Stimulated activated CD8-positive, alpha-beta memory T cell treated with anti-CD3 and anti-CD28 coated beads, Interleukin-15, amount 100 ng/mL, for 1 hour (primary cell): ENCODE data around the gene ULK4.
"Not testable (repeated sequence)": the region's sequence is repeated elsewhere in the genome, so short reads cannot be mapped to it uniquely, and the experiment has no call there.

Experiments
- DNase-seq: peaks from one replicate; pipeline ENCODE4 v3.0.0-alpha.2; 2020; ENCODE audit warnings: low read depth

ULK4 gene

DNA sequence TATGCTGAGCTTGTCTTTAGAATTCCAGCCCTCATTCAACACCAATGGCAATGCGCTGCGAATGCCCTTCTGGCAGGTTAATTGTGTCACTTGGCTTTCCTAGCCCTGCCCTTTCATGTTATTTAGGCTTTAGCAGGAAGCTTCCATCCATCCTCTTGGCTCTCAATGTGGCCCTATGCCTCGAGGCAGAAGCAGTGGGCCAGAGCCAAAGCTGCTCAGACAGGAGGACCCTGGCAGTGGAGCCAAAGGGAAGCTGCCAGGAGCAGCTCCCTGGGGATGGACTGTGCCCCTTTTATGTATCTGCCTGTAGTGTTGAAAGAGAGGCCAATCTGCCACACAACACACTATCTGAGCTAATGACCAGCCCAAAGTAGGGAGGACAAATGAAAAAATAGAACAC lies 386.2 kb downstream of the ULK4 start:
- no peak for DNase-seq

DNA sequence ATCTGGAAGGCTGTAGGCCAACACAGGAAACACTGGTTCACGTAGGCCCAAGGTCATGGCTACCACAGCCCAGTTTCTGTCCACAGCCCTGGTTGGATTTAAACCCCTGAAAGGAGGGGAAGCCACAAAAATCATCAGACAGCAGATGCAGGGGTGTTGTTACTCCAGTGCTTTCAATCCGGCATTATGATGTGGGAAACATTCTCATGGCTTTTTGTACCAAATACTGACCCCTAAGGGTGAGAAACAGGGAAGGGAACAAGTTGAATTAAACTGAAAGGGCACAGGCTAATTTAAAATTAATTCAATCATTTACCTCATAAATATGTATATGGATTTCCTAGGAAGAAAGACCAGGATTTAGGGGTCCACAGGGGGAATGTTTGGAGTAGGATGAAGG lies 387.0 kb downstream of the ULK4 start:
- DNase-seq, result no peak

DNA sequence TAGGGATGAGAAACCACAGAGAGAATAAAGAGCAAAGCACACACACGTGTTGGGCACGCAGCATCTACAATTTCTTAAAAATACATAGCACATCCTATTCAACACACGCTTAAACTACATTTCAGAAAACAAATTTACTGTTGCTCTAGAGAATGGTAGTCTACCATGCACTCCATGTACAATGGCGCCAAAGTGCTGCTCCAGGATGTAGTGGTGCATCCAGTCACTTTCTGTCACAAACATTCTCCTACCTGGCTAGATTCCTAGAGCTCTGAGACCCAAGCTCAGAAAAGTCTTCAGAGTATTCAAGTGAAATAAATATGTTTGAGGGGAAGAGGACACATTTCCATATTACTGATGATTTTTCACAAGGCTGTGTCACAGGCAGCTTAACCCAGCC lies 388.3 kb downstream of the ULK4 start:
- DNase-seq, result no peak

DNA sequence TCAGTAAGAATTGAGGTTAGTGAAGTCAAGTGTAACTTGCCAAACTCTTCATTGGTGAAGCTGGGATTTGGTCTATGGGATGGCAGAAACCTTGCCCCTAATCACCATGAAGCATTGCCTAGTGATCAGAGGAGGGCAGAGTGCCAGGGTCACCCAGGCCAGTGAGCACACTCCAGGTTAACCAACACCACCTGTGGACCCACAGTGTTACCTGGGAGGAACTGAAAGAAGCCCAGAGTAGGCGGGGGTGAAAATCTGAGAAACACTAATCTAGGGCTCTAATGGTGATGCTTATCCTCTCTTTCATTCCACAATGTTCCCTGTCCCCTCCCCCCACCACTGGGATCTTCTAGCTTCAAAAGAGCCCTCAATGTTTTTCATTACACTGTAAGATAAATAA lies 389.8 kb downstream of the ULK4 start:
- no peak for DNase-seq

DNA sequence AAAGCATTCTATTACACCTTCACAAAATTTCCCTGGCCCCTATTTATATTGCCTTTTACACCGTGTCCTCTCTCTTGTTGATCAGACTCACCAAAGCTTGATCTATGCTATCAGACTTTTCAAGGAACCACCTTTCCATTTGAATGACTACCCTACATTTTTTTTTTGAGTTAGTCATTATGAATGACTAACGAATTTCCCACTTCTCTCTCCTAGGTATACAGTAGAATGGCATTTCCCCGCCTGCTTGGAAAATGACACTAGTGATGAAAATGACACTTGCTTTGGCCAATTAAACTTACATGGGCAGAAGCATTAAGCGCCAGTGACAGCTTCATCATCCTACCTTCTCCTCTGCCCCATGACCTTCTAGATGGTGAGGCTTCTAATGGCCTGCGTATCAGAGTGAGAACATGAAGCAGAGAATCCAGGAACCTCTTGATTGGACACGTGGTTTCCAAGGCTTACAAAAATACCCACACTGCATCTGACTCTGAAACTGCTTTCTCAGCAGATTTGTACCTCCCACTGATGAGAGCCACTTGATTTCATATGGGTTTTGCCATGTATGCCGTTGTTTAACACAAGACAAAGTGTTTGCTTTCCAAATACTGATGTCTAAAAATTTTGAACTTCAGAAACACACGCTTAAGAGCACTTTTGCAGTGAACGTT lies 392.1 kb downstream of the ULK4 start:
- no peak for DNase-seq

DNA sequence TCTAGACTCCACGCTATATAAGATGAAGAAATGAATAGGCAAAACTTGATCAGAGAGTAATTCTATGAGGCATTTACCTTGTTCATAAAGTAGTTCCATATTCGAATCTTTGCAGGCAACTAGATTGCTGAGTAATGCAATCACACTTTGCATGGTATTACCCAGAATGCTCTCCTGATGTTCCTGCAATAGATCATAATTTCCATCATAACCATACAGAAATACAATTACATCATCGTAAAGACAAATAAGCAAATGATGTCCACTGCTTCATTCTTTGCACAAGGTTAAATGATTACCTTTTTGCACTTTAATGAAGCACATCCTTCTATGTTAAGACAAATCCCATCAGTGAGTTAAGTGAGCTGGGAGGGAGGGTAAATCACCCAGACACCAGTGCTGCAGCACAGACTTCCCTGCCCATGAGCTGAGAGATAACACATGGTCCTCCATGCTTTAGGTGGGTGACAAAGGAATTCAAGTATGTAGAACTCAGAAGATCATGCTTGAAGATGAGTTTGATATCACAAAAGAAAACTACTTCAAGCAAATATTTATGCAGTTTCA lies 395.9 kb downstream of the ULK4 start:
- no peak for DNase-seq

DNA sequence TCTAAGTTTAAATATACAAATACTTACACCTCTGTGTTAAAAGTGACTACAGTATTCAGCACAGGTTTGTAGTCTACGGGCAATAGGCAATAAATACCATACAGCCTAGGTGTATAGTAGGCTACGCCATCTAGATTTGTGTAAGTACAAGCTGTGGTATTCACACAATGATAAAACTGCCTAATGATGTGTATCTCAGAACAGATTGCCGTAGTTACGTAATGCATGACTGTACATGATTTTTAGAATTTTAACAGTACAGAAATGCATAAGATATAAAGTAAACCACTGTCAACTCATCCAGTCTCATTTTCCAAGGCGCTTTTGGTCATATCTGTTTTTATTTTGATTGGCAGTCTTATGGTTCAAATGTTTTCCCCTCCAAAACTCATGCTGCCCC lies 396.9 kb downstream of the ULK4 start:
- no peak for DNase-seq

DNA sequence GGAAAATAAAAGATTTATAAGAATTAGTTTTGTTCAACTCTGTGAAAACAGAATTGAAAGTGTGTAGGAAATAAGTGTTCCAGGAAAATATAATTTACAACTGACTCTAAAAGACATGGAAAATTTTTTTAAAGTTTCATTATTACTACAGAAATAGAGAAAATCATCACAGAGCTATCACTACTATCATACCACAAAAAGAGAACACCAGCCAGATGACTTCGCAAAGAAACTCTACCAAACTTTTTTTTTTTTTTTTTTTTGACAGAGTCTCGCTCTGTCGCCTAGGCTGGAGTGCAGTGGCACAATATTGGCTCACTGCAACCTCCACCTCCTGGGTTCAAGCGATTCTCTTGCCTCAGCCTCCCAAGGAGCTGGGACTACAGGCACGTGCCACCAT lies 405.7 kb downstream of the ULK4 start:
- DNase-seq, result not testable (repeated sequence)

DNA sequence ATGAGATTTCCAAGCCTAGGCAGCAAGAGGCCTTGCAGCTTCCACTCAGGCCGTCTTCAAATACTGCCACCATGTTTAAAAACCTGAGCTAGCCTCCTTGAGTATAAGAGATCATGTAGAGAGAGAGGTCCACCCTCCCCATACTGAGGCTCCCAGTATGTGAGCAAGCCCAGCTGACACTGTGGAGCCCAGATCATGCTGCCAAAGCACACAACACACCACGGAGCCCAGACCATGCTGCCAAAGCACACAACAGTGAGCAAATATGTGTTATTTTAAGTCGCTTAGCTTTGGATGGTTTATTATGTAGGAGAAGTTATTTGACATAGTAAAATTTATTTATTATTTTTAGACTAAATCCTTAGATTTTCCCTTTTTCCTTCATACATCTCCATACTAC lies 428.9 kb downstream of the ULK4 start:
- DNase-seq, result no peak

DNA sequence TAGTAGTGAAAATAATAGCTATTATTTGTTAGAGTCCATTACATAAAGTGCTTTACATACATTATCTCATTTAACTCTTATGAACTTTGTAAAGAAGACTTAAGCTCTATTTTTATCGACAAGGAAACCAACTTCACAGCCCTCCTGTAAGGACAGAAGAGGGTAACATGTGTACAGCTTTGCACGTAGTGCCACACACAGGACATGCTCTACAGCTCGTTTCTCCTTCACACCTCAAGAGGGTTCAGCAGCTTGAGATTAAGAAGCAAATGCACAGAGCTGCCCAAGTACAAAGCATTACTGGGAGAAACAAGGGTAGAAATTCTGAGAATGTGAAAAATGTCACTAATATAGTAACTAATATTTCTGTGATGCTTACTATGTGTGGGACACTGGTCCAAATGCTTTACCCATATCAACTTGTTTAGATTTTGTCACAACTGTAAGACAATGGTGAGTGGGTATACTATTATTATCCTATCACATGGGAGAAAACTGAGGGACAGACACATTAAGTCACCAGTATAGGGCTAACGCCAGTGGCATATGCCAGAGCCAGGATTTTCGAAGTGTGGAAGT lies 434.8 kb downstream of the ULK4 start:
- DNase-seq, result no peak

DNA sequence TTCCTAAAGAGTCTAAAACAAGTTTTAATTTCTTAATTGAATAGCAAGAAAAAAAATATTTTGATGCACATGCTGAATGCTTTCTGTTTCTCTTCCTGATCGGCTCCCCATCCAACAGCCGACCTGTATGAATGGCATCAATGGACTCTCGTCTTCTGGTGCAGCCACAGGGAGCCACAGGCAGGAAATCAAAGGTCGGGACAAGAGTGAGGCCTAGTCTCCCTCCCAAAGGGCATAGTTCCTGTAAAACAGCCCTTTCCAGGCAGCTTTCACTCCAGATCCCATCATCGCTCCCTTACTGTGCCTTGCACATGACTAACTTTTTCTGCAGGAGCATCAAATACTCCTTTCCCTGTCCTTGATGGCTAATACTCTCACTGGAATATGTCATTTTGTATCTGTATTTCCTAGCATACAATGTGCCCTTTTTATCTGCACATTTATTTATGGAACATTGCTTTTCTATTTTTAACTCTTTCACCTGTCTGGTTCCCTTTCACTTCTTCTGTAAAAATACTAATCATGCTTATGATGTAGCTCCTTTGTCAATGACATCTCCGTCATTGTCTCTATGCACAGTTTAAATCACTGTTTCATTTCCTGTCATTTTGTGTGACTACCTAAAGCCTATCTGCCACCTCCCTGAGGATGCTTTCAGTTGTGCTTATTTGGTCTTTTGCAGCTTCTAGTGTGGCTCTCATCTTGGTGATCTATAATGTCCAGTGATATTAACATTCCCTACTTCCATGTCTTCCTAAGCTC lies 436.4 kb downstream of the ULK4 start:
- DNase-seq, result no peak

DNA sequence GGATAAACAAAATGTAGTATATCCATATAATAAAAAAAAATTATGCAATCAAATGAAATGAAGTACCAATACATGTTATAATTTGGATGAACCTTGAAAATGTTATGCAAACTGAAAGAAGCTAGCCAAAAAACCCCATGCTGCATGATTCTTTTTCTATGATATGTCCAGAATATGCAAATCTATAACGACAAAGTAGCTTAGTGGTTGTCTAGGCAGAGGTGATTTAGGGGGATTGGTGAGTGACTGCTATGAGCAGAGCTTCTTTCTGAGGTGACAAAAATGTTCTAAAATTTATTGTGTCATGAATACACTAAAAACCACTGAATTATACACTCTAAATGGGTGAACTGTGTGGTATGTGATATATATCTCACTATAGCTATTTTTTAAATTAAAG lies 438.0 kb downstream of the ULK4 start:
- DNase-seq, result no peak

DNA sequence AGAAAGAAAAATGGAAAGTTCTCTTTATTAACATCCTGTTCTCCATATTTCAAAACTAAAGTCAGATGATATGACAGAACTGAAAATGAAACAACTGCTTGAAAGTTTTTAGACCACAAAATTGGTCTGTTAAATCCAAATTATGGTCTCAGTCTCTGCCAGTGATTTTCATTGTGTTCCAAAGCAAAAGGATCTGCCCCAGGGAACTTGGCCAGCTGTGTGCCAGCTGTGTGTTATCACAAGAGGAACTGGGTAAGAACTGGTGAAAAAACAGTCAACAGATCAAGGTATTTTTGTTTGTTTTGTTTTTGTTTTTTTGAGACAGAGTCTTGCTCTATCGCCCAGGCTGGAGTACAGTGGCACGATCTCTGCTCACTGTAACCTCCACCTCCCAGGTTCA lies 439.3 kb downstream of the ULK4 start:
- DNase-seq, result no peak

DNA sequence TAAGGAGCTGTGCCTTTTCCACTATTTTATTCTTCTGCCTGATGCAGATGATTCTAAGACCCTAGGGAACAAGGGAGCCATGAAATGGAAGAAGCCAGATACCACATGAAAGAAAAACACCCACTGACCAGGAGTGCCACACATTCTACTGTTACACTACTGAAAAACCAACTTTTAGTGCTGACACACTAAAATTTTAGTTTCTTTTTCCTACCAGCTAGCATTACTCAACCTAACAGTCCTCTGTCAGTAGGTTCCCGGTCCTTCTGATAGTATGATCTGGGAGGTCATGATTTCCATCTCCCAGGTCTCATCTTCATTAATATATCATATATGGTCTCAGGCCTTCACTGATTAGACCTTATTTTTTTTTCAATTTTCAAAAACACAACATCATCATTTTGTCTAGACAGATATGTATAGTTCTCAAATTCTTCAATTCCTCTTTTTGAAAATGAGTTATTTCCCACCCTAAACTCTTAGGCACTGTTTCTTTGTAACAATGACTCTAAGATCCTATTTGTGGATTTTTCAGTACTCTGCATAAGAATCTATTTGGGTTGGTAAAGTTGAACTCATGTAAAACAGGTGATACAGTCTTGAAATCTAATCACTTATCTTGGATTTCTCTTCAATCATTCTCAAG lies 440.8 kb downstream of the ULK4 start:
- no peak for DNase-seq

DNA sequence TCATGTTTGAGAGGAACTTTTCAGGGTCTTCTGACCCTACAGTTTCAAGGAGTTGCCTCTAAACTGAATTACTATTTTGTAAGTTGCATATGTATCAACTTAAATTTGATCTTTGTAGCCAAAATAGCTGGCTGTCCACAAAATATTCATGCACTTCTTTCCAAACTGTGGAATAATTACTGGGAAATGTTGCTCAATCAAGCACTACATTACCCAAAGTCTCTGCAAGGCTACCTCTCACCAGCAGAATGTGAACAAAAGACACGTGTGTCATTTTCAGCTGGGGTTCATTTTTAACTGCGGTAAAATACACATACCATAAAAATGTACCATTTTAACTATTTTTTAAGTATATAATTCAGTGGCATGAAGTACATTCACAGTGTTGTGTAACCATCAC lies 442.2 kb downstream of the ULK4 start:
- DNase-seq, result no peak

DNA sequence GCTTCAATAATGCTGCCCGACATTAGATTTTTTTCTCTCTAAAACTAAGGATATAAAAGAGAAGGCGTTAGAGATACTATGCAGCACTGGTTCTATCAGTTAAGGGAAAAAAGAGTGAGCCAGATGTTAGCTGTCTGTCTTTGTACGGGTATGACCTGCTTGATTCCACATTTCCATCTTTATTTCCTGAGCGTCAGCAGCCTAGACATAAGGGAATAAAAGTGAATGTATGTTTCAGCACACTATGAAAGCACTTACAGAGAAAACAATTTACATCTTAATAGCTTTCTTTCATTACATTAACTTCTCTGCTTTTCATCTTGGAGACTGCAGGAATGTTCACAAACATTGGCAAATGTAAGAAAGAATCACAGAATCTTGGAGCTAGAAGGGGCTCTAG lies 443.3 kb downstream of the ULK4 start:
- no peak for DNase-seq

DNA sequence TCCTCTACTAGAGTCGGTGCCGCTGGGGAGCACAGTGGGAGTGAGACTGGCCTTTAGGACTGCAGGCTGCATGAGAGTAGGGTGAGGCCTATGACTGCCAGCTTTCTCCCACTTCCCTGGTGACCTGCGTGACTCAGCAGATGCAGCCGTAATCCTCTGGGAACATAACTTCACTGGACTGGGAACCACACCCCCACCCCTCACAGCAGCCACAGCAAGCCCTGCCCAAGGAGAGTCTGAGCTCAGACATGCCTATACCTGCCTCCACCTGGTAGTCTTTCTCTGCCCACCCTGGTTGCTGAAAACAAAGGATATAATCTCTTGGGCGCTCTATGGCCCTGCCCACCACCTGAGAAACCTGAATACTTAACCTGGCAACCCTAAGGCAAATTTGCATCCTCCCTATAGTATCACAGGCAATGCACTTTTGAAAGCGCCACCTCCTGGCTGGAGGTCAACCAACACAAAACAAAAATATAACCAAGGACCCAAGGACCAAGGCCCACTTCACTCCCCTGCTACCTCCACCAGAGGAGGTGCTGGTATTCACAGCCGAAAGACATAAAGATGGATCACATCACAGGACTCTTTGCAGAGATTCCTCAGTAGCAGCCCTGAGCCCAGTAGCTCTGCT lies 453.7 kb downstream of the ULK4 start:
- DNase-seq, result no peak

DNA sequence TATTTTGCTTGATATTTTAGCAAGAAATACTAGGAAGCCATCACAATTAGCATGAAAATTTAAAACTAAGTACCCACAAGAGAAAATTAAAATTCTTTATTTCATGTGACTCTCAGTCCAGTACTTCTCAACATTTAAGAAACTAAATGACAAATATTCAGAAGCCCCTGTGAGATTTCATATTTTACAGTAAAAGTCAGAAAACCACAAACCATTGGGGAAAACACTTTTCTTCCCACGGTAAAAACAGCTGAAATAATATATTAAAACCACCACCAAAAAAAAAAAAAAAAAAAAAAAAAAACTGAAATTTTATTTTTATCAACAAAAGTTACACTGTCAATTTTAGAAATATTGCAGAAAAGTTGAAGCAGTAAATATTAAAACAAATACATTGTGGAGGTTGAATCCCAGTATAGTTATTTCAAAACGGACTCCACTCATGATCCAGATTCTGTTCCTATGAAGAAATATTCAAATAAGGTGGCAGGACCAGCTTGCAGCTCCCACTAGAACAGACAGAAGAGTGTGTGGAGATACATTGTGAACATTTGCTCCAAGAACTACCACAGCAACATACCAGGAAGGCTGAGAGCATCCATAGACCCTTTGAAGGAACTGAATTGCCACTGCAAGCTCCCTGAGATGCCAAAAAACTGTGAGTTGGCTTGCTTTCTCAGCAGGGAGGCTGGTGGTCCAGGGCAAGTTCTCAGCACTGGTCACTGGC lies 454.4 kb downstream of the ULK4 start:
- no peak for DNase-seq

DNA sequence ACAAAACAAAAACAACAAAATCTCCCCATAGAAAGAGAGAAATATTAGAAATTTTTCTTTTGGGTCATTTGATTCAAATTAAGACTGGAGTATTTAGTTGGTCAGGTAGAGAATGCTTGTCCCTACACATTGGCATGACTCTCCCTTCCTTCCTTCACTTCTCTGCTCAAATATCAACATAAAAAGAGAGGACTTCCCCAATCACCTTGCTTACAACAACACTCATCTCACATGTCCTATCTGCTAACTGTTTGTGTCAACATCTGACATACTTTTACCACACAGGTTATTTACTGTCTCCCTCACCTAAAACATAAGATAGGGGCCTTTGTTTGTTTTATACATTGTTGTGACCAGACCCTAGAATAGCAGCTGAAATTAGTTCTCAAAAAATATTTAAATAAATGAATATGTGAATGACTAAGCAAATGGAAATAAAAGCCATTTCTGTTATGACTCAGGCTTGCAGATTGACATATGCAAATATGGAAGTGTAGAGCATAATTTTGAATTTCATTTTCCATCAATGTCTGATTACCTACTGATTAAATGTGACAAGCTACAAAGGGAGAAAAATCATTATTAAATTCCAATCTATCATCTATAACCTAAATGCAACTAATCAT lies 457.8 kb downstream of the ULK4 start:
- DNase-seq, result no peak

DNA sequence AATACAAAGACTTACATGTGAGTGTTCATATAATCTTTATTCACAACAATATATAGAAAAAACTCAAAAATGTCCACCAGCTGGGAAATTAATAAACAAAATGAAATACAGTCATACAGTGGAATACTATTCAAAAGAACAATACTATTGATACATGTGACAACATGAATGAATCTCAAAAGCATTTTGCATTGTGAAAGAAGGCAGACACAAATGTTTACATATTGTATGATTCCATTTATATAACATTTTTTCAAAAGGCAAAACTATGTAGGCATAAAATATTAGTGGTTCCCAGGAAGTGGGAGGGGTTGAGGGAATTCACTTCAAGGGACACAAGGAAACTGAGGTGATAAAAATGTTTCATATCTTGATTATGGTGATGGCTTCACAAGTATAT lies 459.4 kb downstream of the ULK4 start:
- DNase-seq, result no peak

DNA sequence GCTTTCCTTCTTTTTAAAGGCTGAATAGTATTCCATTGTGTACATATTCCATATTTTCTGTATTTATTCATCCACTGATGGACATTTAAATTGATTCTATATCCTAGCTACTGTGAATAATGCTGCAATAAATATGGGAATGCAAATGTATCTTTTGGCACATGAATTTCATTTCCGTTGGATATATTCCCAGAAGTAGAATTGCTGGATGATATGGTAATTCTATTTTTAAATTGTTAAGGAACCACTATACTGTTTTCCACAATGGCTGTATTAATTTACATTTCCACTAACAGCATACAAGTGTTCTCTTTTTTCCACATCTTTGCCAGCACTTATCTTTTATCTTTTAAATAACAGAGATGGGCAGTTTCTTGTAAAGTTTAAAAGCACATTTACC lies 459.9 kb downstream of the ULK4 start:
- DNase-seq, result no peak
